Liver (tissue), 9 donors: ENCODE results near the gene NCK2. TPM values are rescaled to one million over a fixed set of nuclear protein-coding genes. Genes with fewer than 3 reads are reported as not detected.

Experiments
- DNase-seq: peaks from one replicate; pipeline ENCODE4 v3.0.0-alpha.2; 2017; ENCODE audit warnings: low spot score
- H3K27ac ChIP-seq, 2 donors: one replicate each; pipeline ENCODE4 v1.7.0; 2013; ENCODE audit warnings: inconsistent platforms in 2 of 2, low read length in 2 of 2, control low read depth in 1 of 2, low read depth in 1 of 2, mild to moderate bottlenecking in 1 of 2
- H3K27me3 ChIP-seq, 4 donors: one replicate each; pipeline versions ENCODE4 v1.6.1 to v1.7.0; 2013; ENCODE audit warnings: low read length in 3 of 4, inconsistent platforms in 1 of 4, mild to moderate bottlenecking in 1 of 4, moderate library complexity in 1 of 4; ENCODE audit not compliant: control insufficient read depth in 4 of 4, insufficient read depth in 4 of 4
- H3K36me3 ChIP-seq, 4 donors: one replicate each; pipeline versions ENCODE4 v1.6.1 to v1.7.0; 2013; ENCODE audit warnings: low read length in 3 of 4, mild to moderate bottlenecking in 3 of 4, low read depth in 1 of 4, moderate library complexity in 1 of 4; ENCODE audit not compliant: control insufficient read depth in 4 of 4, insufficient read depth in 3 of 4
- H3K4me1 ChIP-seq, 4 donors: one replicate each; pipeline versions ENCODE4 v1.6.1 to v1.7.0; 2013; ENCODE audit warnings: low read length in 3 of 4, mild to moderate bottlenecking in 3 of 4, moderate library complexity in 1 of 4; ENCODE audit not compliant: control insufficient read depth in 4 of 4, insufficient read depth in 4 of 4
- H3K4me3 ChIP-seq, 3 donors: one replicate each; pipeline versions ENCODE4 v1.6.1 to v1.7.0; 2013; ENCODE audit warnings: low read length in 3 of 3, control low read depth in 1 of 3, low read depth in 1 of 3, mild to moderate bottlenecking in 1 of 3
- H3K9ac ChIP-seq, 2 donors: one replicate each; pipeline ENCODE4 v1.7.0; 2013; ENCODE audit warnings: low read length in 2 of 2, mild to moderate bottlenecking in 2 of 2, moderate library complexity in 2 of 2, control low read depth in 1 of 2, low read depth in 1 of 2
- H3K9me3 ChIP-seq, 4 donors: one replicate each; pipeline versions ENCODE4 v1.6.1 to v1.7.0; 2013; ENCODE audit warnings: low read length in 3 of 4; ENCODE audit not compliant: control insufficient read depth in 4 of 4
- ATF3 ChIP-seq: IDR thresholded peaks from 2 replicates; pipeline ENCODE4 v1.6.1; 2016; ENCODE audit warnings: antibody characterized with exemption
- CTCF ChIP-seq: fragments of 150-350 bp; IDR thresholded peaks from 2 replicates; pipeline ENCODE4 v1.5.1; 2017; ENCODE audit warnings: improper control_type of control experiment, low read depth, low read length; ENCODE audit not compliant: missing input control
- EGR1 ChIP-seq, 2 donors: IDR thresholded peaks; 2 replicates each; pipeline ENCODE4 v1.6.1; 2016 to 2018; ENCODE audit warnings: antibody characterized with exemption in 2 of 2, low read depth in 2 of 2
- FOXA1 ChIP-seq: IDR thresholded peaks from 2 replicates; pipeline ENCODE4 v1.6.1; 2016; ENCODE audit warnings: antibody characterized with exemption
- FOXA2 ChIP-seq: IDR thresholded peaks from 2 replicates; pipeline ENCODE4 v1.6.1; 2016; ENCODE audit warnings: antibody characterized with exemption
- GABPA ChIP-seq, 2 donors: IDR thresholded peaks in 1 of 2; conservative IDR thresholded peaks in 1 of 2; 2 replicates each; pipeline ENCODE4 v1.6.1; 2016; ENCODE audit warnings: antibody characterized with exemption in 2 of 2, mild to moderate bottlenecking in 1 of 2, moderate library complexity in 1 of 2
- HNF4A ChIP-seq, 2 donors: conservative IDR thresholded peaks; 2 replicates each; pipeline ENCODE4 v1.6.1; 2016; ENCODE audit warnings: antibody characterized with exemption in 2 of 2, mild to moderate bottlenecking in 2 of 2
- HNF4G ChIP-seq: IDR thresholded peaks from 2 replicates; pipeline ENCODE4 v1.6.1; 2016; ENCODE audit warnings: antibody characterized with exemption
- JUND ChIP-seq, 2 donors: IDR thresholded peaks; 2 replicates each; pipeline ENCODE4 v1.6.1; 2016; ENCODE audit warnings: antibody characterized with exemption in 2 of 2
- MAX ChIP-seq: IDR thresholded peaks from 2 replicates; pipeline ENCODE4 v1.6.1; 2016; ENCODE audit warnings: antibody characterized with exemption
- NR2F2 ChIP-seq: IDR thresholded peaks from 2 replicates; pipeline ENCODE4 v1.6.1; 2016; ENCODE audit warnings: antibody characterized with exemption
- RAD21 ChIP-seq, 2 donors: IDR thresholded peaks; 2 replicates each; pipeline ENCODE4 v1.6.1; 2016; ENCODE audit warnings: antibody characterized with exemption in 2 of 2, mild to moderate bottlenecking in 2 of 2
- REST ChIP-seq: IDR thresholded peaks from 2 replicates; pipeline ENCODE4 v1.6.1; 2016; ENCODE audit warnings: antibody characterized with exemption, mild to moderate bottlenecking
- RXRA ChIP-seq, 2 donors: IDR thresholded peaks; 2 replicates each; pipeline ENCODE4 v1.6.1; 2017 to 2018; ENCODE audit warnings: antibody characterized with exemption in 2 of 2, mild to moderate bottlenecking in 1 of 2
- SP1 ChIP-seq: IDR thresholded peaks from 2 replicates; pipeline ENCODE4 v1.6.1; 2018; ENCODE audit warnings: antibody characterized with exemption, mild to moderate bottlenecking
- TAF1 ChIP-seq: conservative IDR thresholded peaks from 2 replicates; pipeline ENCODE4 v1.6.1; 2016; ENCODE audit warnings: antibody characterized with exemption, mild to moderate bottlenecking
- YY1 ChIP-seq: IDR thresholded peaks from 2 replicates; pipeline ENCODE4 v1.6.1; 2016; ENCODE audit warnings: antibody characterized with exemption, mild to moderate bottlenecking
- ZBTB33 ChIP-seq: IDR thresholded peaks from 2 replicates; pipeline ENCODE4 v1.6.1; 2016; ENCODE audit warnings: antibody characterized with exemption
- WGBS: extraction: QIAGEN DNeasy Blood & Tissue Kit; methylation state at CpG from one replicate; pipeline ENCODE4 v1.1.7; 2013; 5-methylcytosine and 5-hydroxymethylcytosine counted together
- polyA plus RNA-seq, 2 donors: library from polyadenylated mRNA; stranded (reverse) in 1 of 2; unstranded in 1 of 2; fragments of 200-250 nt in 1 of 2; fragments of >200 nt in 1 of 2; fragmentation: Nextera tagmentation in 1 of 2; extraction: Ambion mirVana in 1 of 2; gene quantifications; one replicate each; pipeline versions ENCODE4 v1.2.1 to v1.2.3, GENCODE V29; 2013 to 2015
- total RNA-seq, 2 donors: library from RNA; depleted of rRNA; stranded (reverse); fragments of >200 nt; gene quantifications; one replicate each; pipeline ENCODE4 v1.2.3, GENCODE V29; 2014
- donor health status: healthy.
- donor health status: healthy.
- donor health status: healthy.
- donor health status: healthy.
- donor health status: healthy.

NCK2 gene
- total and polyA plus RNA-seq, 4 donors: 3.4 to 15.0 (median 10.7) TPM

GRCh38 chr2:105926960-105927678 is 182.4 kb downstream of the NCK2 start:
- WGBS: 80% methylated on average over 3 of the region's 3 CpGs
- DNase-seq: no peak
- Histone ChIP-seq H3K27me3 (no peaks in the 10 kb centered on the region), H3K9me3 (no peaks in the 10 kb centered on the region), H3K4me1 (no peaks in the 10 kb centered on the region), H3K27ac (peak overlapping the region in 1 of 2 donors; percentile 16), H3K9ac (no peak overlapping the region), H3K4me3 (no peak overlapping the region), H3K36me3 (no peaks in the 10 kb centered on the region)
- no peak for TF ChIP-seq HNF4G
- TF ChIP-seq CTCF: no peak
- no peak for TF ChIP-seq NR2F2
- no peak for TF ChIP-seq ZBTB33
- TF ChIP-seq SP1: no peak
- TF ChIP-seq FOXA2: no peak
- no peak for TF ChIP-seq HNF4A (conservative IDR thresholded peaks at IDR 0.05)
- no peak for TF ChIP-seq GABPA (IDR thresholded peaks at IDR 0.05 in 1 of 2, conservative IDR thresholded peaks at IDR 0.05 in 1 of 2)
- TF ChIP-seq EGR1 (IDR thresholded peaks at IDR 0.05; ENCODE audit: low read depth in 2 of 2): no peak
- TF ChIP-seq FOXA1: no peak
- no peak for TF ChIP-seq RAD21 (IDR thresholded peaks at IDR 0.05)

- DNase-seq: no peak
- H3K4me1 ChIP-seq: no peaks in the 10 kb centered on the region
- H3K36me3 ChIP-seq: no peaks in the 10 kb centered on the region
- WGBS: 94% methylated on average over 4 of the region's 4 CpGs
- TF ChIP-seq RXRA (IDR thresholded peaks at IDR 0.05): no peak
- H3K27ac ChIP-seq: no peak overlapping the region
- no peak overlapping the region for H3K4me3 ChIP-seq
- no peaks in the 10 kb centered on the region for H3K27me3 ChIP-seq
- H3K9me3 ChIP-seq: no peaks in the 10 kb centered on the region
- H3K9ac ChIP-seq: no peak overlapping the region
Measured at GRCh38 chr2:105928086-105928485, 183.4 kb downstream of the NCK2 start.

GRCh38 chr2:105928563-105928962 is 183.9 kb downstream of the NCK2 start:
- Histone ChIP-seq H3K27me3 (no peaks in the 10 kb centered on the region), H3K9me3 (peaks cover 0 to 5% (median 2%) of the 10 kb centered on the region in 4 donors), H3K4me3 (no peak overlapping the region), H3K27ac (no peak overlapping the region), H3K36me3 (no peaks in the 10 kb centered on the region), H3K9ac (no peak overlapping the region), H3K4me1 (no peaks in the 10 kb centered on the region)
- DNase-seq: no peak
- WGBS: 88% methylated on average over 6 of the region's 6 CpGs
- TF ChIP-seq FOXA2: no peak
- TF ChIP-seq TAF1: no peak
- no peak for TF ChIP-seq ATF3
- TF ChIP-seq SP1: no peak
- TF ChIP-seq JUND (IDR thresholded peaks at IDR 0.05): no peak
- no peak for TF ChIP-seq RXRA (IDR thresholded peaks at IDR 0.05)
- no peak for TF ChIP-seq NR2F2
- TF ChIP-seq MAX: no peak
- no peak for TF ChIP-seq REST
- no peak for TF ChIP-seq YY1
- no peak for TF ChIP-seq HNF4A (conservative IDR thresholded peaks at IDR 0.05)
- no peak for TF ChIP-seq CTCF
- no peak for TF ChIP-seq FOXA1
